Measurements from ENCODE around the gene BDKRB2. TPM values are rescaled to one million over a fixed set of nuclear protein-coding genes. Genes with fewer than 3 reads are reported as not detected.
"Not testable (repeated sequence)": the region's sequence is repeated elsewhere in the genome, so short reads cannot be mapped to it uniquely, and the experiment has no call there.

BDKRB2 gene
- total RNA-seq, 6 donors from 2014 or later: 0.78 to 4.0 (median 1.8) TPM; not detected in 1

DNA sequence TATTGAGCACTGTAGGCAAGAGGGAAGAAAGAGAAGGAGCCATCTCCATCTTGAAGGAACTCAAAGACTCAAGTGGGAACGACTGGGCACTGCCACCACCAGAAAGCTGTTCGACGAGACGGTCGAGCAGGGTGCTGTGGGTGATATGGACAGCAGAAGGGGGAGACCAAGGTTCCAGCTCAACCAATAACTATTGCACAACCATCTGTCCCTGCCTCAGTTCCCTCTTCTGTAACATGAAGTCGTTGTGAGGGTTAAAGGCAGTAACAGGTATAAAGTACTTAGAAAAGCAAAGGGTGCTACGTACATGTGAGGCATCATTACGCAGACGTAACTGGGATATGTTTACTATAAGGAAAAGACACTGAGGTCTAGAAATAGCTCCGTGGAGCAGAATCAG lies 37.5 kb downstream of the BDKRB2 start:
- H3K4me3 ChIP-seq: no peak overlapping the region
- peaks cover 0 to 4% (median 0%) of the 10 kb centered on the region in 4 donors for H3K4me1 ChIP-seq
- no peak overlapping the region for H3K27ac ChIP-seq
- no peaks in the 10 kb centered on the region for H3K27me3 ChIP-seq
- ATAC-seq (ENCODE audit: low FRiP score in 2 of 2) (no peak), DNase-seq (no peak)
- 89 to 93% methylated on average over 10 of the region's 10 CpGs for WGBS, 2 donors
- no peaks in the 10 kb centered on the region for H3K36me3 ChIP-seq
- no peaks in the 10 kb centered on the region for H3K9me3 ChIP-seq
- TF ChIP-seq EP300 (IDR thresholded peaks at IDR 0.05) (no peak), POLR2A (IDR thresholded peaks at IDR 0.05) (no peak), POLR2AphosphoS5 (IDR thresholded peaks at IDR 0.05) (no peak)
- TF ChIP-seq, protein P1, sequence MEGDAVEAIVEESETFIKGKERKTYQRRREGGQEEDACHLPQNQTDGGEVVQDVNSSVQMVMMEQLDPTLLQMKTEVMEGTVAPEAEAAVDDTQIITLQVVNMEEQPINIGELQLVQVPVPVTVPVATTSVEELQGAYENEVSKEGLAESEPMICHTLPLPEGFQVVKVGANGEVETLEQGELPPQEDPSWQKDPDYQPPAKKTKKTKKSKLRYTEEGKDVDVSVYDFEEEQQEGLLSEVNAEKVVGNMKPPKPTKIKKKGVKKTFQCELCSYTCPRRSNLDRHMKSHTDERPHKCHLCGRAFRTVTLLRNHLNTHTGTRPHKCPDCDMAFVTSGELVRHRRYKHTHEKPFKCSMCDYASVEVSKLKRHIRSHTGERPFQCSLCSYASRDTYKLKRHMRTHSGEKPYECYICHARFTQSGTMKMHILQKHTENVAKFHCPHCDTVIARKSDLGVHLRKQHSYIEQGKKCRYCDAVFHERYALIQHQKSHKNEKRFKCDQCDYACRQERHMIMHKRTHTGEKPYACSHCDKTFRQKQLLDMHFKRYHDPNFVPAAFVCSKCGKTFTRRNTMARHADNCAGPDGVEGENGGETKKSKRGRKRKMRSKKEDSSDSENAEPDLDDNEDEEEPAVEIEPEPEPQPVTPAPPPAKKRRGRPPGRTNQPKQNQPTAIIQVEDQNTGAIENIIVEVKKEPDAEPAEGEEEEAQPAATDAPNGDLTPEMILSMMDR (IDR thresholded peaks at IDR 0.05): no peak

DNA sequence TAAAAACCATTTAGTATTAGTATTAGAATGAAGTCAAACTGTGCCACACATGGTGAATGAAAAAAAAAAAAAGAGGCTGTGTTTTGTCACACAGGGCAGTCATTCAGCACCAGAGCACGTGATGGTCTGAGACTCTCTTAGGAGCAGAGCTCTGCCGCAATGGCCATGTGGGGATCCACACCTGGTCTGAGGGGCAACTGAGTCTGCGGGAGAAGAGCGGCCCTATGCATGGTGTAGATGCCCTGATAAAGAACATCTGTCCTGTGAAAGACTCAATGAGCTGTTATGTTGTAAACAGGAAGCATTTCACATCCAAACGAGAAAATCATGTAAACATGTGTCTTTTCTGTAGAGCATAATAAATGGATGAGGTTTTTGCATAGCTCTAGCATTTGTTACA lies 39.1 kb downstream of the BDKRB2 start:
- ATAC-seq (ENCODE audit: low FRiP score in 2 of 2): no peak
- Histone ChIP-seq H3K4me3 (no peak overlapping the region), H3K9me3 (no peaks in the 10 kb centered on the region), H3K36me3 (no peaks in the 10 kb centered on the region), H3K27ac (no peak overlapping the region), H3K27me3 (no peaks in the 10 kb centered on the region), H3K4me1 (peaks cover 0 to 4% (median 0%) of the 10 kb centered on the region in 4 donors)
- 44 to 45% methylated on average over 5 of the region's 5 CpGs for WGBS, 2 donors
- TF ChIP-seq POLR2AphosphoS5 (IDR thresholded peaks at IDR 0.05): no peak
- TF ChIP-seq, protein P1 (IDR thresholded peaks at IDR 0.05): no peak
- TF ChIP-seq EP300 (IDR thresholded peaks at IDR 0.05): no peak
- TF ChIP-seq POLR2A (IDR thresholded peaks at IDR 0.05): no peak
- no peak for DNase-seq

DNA sequence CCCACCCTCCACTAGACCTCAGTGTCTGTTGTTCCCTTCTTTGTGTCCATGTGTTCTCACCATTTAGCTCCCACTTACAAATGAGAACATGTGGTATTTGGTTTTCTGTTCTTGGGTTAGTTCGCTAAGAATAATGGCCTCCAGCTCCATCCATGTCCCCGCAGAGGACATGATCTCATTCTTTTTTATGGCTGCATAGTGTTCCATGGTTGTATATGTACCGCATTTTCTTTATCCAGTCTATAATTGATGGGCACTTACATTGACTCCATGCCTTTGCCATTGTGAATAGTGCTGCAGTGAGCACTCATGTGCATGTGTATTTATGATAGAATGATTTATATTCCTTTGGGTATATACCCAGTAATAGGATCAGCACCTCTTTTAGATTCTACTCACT lies 40.4 kb downstream of the BDKRB2 start:
- H3K9me3 ChIP-seq; H3K4me3 ChIP-seq; H3K27me3 ChIP-seq; H3K27ac ChIP-seq; H3K4me1 ChIP-seq; H3K36me3 ChIP-seq; DNase-seq; ATAC-seq (ENCODE audit: low FRiP score in 2 of 2): not testable (repeated sequence)
- 98 to 100% methylated on average over 3 of the region's 3 CpGs for WGBS, 2 donors

DNA sequence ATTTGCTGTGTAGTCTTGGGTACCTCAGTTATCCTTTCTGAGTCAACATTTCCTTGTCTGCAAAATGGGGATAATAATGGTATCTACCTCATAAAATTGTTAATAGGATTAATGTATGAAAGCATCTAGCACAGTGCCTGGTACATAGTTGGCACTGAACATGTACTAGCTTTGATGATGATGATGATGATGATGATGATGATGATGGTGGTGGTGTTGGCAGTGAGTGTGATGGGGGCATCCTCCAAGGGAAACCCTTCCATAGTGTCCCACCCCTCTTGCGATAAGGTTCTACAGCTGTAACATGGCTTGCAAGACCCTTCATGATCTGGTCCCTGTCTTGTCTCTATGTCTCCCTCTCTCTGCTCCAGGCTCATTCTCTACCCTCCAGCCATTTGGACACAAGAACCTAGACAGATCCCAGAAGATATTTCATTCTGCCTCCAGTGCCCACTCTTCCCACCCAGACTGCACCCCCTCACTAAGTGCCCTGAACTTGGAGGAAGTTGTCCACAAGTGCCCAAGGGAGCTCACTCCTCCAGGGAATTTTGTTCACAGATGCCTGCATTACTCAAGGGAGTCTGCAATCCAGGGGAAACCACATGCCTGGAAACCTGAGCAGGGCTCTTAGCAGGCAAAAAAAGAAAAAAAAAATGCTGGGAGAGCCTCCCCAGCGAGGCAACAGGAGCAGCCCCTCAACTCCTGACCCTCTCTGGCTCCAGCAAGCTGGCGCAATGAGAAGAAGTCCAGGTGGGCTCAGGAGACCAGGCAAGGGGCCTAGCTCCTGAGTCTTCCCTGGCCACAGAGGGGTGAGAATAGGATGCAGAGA lies 41.3 kb downstream of the BDKRB2 start:
- DNase-seq (no peak), ATAC-seq (ENCODE audit: low FRiP score in 2 of 2) (no peak)
- Histone ChIP-seq H3K36me3 (no peaks in the 10 kb centered on the region), H3K4me3 (no peak overlapping the region), H3K27me3 (no peaks in the 10 kb centered on the region), H3K27ac (no peak overlapping the region), H3K4me1 (no peaks in the 10 kb centered on the region), H3K9me3 (no peaks in the 10 kb centered on the region)
- 45 to 90% methylated on average over 3 of the region's 3 CpGs for WGBS, 2 donors
- TF ChIP-seq POLR2A (IDR thresholded peaks at IDR 0.05): no peak
- no peak for TF ChIP-seq POLR2AphosphoS5 (IDR thresholded peaks at IDR 0.05)
- TF ChIP-seq EP300 (IDR thresholded peaks at IDR 0.05): no peak
- TF ChIP-seq, protein P1 (IDR thresholded peaks at IDR 0.05): no peak

DNA sequence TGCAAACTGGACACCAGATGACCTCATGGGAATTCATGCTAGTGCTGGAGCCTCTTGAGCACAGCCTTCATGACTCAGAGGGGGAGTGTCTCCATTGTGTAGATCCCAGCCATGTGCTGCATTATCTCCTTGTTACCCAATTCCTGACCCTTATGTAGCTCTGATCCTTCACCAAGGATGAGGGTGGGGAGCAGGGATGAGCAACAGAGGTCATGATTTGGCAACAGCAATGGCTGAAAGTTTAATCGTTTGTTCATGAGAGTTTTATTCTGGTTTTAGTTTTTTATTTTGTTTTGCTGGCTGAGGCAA lies 41.9 kb downstream of the BDKRB2 start:
- Histone ChIP-seq H3K4me1 (no peaks in the 10 kb centered on the region), H3K27me3 (no peaks in the 10 kb centered on the region), H3K36me3 (no peaks in the 10 kb centered on the region), H3K27ac (no peak overlapping the region), H3K9me3 (no peaks in the 10 kb centered on the region), H3K4me3 (no peak overlapping the region)
- TF ChIP-seq, protein P1 (IDR thresholded peaks at IDR 0.05): no peak
- no peak for TF ChIP-seq POLR2A (IDR thresholded peaks at IDR 0.05)
- TF ChIP-seq POLR2AphosphoS5 (IDR thresholded peaks at IDR 0.05): no peak
- no peak for TF ChIP-seq EP300 (IDR thresholded peaks at IDR 0.05)
- peak in 1 of 2 donors; percentile 86 for ATAC-seq (ENCODE audit: low FRiP score in 2 of 2)
- 92 to 95% methylated on average over 1 of the region's 1 CpG for WGBS, 2 donors
- DNase-seq: no peak
